NCI-H2196 treated with DMSO at 0.1 percent for 48 hours (cell line): ENCODE results near the gene MED9.
A peak's percentile ranks its signal among the peaks of the same experiment; 100 is the strongest.

Experiments
- DNase-seq: peaks from one replicate; lab custom pipeline; 2025; ENCODE audit not compliant: unreplicated experiment; lab: John Stamatoyannopoulos, UW

MED9 gene

DNA sequence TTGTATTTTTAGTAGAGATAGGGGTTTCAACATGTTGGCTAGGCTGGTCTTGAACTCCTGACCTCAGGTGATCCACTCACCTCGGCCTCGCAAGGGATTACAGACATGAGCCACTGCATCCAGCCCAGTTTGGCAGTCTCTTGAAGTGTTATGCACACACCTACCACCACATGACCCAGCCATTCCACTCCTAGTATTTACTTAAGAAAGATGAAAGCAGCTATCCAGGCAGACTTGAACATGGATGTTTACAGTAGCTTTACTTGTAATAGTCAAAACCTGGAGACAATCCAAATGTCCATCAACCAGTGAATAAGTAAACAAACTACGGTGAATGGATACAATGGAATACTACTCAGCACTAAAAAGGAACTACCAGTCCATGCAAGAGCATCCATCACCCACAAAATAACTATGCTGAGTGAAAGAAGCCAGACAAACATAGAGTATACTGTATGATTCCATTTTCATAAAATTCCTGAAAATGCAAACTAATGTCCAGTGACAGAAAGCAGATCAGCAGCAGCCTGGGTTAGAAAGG, 57.2 kb downstream of the MED9 start:
- no peak for DNase-seq

DNA sequence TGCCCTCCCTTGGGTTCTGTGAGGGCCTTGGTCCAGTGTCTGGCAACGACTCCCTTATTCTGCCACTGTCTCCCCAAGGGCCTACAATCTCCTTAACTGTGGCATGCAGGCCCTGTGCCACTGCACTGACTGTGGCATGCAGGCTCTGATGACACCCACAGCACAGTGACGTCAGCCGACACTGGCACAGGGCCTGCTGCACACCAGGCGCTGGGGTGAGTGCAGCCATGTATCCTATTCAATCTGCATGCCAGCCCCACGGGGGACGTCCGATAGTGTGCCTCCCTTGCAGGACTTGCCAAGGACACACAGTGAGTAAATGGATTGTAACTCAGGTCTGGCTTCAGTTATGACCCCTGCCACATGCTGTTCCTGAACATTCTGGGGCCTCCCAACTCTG, 59.2 kb downstream of the MED9 start:
- DNase-seq = no peak

- no peak for DNase-seq
Measured at GRCh38 chr17:17536702-17537101, 59.9 kb downstream of the MED9 start.

DNA sequence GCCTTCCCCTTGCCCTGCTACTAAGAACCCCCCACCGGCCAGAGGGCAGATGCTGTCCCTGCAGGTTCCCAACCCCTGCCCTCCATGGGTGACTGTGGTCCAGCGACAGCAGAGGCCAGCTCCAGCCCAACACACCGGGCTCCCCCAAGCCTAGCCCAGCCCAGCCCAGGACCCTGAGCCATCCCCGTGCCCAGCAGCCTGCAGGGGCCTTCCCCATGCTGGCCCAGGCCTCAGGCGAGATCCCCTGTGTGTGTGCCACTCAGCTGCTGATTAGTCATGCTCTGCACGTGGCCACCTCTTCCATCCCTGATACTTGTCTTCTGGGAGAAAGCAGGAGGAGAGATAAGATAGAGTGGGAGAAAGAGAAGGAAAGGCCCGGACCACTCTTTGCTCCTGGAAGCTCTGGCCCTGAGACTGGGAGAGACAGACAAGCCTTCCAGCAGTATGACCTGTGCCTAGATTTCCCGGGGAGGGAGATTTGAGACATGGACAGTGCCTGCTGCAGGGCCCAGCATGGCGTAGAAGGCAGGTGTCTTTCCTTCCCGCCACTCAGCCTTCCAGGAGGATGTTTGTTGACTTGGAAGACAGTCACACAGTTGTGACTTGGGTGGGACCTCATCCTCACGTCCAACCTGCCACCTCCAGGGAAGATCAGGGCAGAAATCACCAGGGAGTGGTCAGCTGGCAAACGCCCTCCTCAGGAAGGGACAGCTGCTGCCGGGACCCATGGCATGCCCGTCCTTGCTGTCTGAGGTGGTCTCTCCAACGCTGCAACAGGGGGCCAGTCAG, 60.7 kb downstream of the MED9 start:
- DNase-seq = no peak

DNA sequence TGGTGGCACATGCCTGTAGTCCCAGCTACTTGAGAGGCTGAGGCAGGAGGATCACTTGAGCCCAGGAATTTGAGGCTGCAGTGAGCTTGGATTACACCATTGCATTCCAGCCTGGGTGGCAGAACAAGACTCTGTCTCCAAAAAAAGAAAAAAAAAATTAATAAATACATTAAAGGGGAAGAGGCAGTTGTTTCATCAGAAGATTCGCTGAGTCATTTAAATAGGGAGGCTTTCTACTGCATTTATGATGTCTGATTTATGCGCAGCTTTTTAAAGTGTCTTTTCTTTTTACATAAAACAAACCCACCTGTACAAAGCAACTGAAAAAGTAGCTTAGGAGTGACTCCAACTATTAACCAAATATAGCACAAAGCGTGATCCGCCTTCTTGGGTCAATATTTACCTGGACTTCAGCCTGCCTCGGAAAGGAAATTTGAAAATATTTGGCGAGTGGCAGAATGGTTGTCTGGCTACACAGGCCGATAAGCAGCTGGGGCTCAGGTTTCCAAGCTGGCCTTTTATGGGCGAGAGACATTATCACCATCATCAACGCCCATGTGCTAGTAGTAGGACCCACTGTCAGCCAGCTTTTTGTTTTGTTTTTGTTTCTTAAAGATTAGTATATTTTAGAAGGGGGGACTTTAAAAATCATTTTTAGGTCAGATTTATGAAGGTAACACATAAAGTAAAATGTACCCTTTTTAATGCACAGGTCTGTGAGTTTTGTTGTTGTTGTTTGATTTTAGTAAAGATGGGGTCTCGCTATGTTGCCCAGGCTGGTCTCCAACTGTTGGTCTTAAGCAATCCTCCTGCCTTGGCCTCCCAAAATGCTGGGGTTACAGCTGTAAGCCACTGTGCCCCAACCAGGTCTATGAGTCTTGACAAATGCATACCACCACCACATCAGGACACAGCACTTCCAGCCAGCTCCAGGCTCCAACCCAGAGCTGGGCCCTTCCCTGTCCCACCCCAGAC, 61.9 kb downstream of the MED9 start:
- DNase-seq = peak; percentile 72

DNA sequence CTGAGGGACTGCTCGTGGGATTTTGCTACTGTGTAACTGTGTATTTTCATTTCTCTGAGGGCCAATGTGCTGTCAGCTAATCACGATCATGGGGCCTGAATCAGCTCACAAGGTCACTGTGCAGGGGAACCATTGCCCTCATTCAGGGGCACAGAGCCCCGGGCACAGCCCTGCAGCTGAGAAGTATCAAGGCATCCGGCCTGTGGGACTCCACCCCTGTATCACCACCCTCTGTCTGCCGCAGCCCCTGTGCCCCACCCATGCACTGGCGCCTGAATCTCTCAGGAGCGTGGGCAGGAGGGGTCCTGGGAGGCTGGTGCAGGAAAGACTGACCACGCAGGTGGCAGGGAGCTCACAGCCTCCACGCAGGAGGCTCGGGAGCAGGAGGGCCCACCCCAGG, 62.8 kb downstream of the MED9 start:
- no peak for DNase-seq

- DNase-seq = no peak
Measured at GRCh38 chr17:17540278-17540906, 63.6 kb downstream of the MED9 start.

DNA sequence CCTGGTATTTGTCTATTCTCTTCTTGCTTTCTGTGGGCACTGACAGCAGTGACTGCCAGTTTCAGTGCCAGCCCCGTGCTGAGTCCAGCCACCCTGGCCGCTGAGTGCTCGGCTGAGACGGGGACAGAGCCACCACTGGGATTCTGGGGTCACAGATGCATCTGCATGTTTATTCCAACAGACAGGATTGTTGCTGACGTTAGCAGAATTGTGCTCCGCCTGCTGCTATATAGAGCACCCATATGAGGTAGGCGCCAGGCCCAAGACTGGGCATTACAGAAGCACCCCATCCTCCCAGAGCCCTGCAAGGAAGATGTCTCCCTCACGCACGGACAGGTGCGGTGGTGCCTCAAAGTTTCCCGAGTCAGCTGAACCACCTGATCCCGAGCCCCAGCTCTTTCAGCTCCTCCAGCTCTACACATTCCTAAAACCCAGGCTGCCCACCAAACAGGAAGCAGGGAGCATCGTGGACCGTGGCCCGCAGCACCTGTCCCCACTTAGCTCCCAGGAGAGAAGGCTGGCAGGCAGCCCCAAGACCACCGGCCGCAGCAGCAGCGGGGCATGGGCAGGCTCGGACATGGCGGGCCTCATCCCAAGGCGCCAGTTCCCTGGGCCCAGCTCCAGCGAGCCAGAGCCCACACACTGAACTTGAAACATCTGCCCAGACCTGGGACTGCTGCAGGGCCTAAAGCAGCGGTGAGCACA, 64.3 kb downstream of the MED9 start:
- DNase-seq = no peak

DNA sequence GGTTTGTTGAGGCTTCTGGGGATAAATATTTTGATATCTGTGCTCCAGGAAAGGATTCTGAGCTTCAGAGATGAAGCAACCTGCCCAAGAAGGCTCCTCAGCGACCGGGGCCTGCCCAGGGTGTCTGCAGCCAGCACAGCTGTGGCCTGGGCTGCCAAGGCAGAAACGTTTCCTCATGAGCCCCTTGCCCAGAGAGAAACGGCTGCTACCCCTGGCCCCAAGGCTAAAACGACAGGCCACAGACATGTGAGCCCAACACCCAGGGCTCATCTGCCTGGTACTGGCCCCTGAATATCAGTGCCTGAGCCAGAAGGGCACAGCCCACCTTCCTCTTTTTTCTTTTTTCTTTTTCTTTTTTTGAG, 64.8 kb downstream of the MED9 start:
- DNase-seq = no peak
